SK-N-SH treated with all-trans-retinoic acid at 6 μM for 48 hours (cell line): ENCODE results near the gene FBXO31.

ENCODE experiments used
- ATAC-seq: fragments of 200-7000 bp; cut with Tn5 transposase; 3 replicates; pipeline ENCODE4 v1.9.1; 2020; ENCODE audit warnings: mild to moderate bottlenecking, moderate library complexity
- ARNTL ChIP-seq: fragments of 450-650 bp; formaldehyde crosslinking; IDR thresholded peaks from 2 replicates; pipeline ENCODE4 v1.5.0; 2020; ENCODE audit warnings: low read depth, mild to moderate bottlenecking, moderate library complexity, borderline replicate concordance
- BACH2 ChIP-seq: fragments of 250-450 bp; sonication (Bioruptor Pico); IDR thresholded peaks from 2 replicates; pipeline ENCODE4 v1.9.0; 2021; ENCODE audit warnings: mild to moderate bottlenecking, borderline replicate concordance
- CSDC2 ChIP-seq: fragments of 250-450 bp; sonication (Bioruptor Pico); IDR thresholded peaks from 2 replicates; pipeline ENCODE4 v1.5.0; 2020; ENCODE audit warnings: mild to moderate bottlenecking, moderate library complexity
- ESRRG ChIP-seq: fragments of 250-450 bp; sonication (Bioruptor Pico); IDR thresholded peaks from 2 replicates; pipeline ENCODE4 v1.6.1; 2021; ENCODE audit warnings: mild to moderate bottlenecking
- GLIS3 ChIP-seq: fragments of 250-450 bp; sonication (Bioruptor Pico); IDR thresholded peaks from 2 replicates; pipeline ENCODE4 v1.5.0; 2020; ENCODE audit warnings: mild to moderate bottlenecking, moderate library complexity
- ISL1 ChIP-seq: fragments of 250-450 bp; sonication (Bioruptor Pico); IDR thresholded peaks from 2 replicates; pipeline ENCODE4 v2.1.2; 2022; ENCODE audit warnings: mild to moderate bottlenecking, moderate library complexity
- OSR1 ChIP-seq: fragments of 250-450 bp; sonication (Bioruptor Pico); IDR thresholded peaks from 2 replicates; pipeline ENCODE4 v1.8.0; 2022; ENCODE audit warnings: moderate library complexity, mild to moderate bottlenecking, inconsistent platforms
- PPARA ChIP-seq: fragments of 250-450 bp; sonication (Bioruptor Pico); IDR thresholded peaks from 2 replicates; pipeline ENCODE4 v1.5.0; 2020; ENCODE audit warnings: mild to moderate bottlenecking, borderline replicate concordance
- RARB ChIP-seq: fragments of 250-450 bp; sonication (Bioruptor Pico); IDR thresholded peaks from 2 replicates; pipeline ENCODE4 v1.8.0; 2021; ENCODE audit warnings: mild to moderate bottlenecking, moderate library complexity
- SNAI2 ChIP-seq: fragments of 250-450 bp; sonication (Bioruptor Pico); IDR thresholded peaks from 2 replicates; pipeline ENCODE4 v1.5.0; 2020; ENCODE audit warnings: mild to moderate bottlenecking, moderate library complexity
- TOX ChIP-seq: fragments of 250-450 bp; sonication (Bioruptor Pico); IDR thresholded peaks from 2 replicates; pipeline ENCODE4 v1.8.0; 2021; ENCODE audit warnings: mild to moderate bottlenecking, moderate library complexity, borderline replicate concordance
- ZC3H10 ChIP-seq: fragments of 250-450 bp; sonication (Bioruptor Pico); IDR thresholded peaks from 2 replicates; pipeline ENCODE4 v1.5.1; 2021; ENCODE audit warnings: mild to moderate bottlenecking, moderate library complexity
- ZFP3 ChIP-seq: fragments of 250-450 bp; sonication (Bioruptor Pico); IDR thresholded peaks from 2 replicates; pipeline ENCODE4 v1.5.0; 2020; ENCODE audit warnings: mild to moderate bottlenecking, moderate library complexity
- ZFP30 ChIP-seq: fragments of 450-650 bp; formaldehyde crosslinking; IDR thresholded peaks from 2 replicates; pipeline ENCODE4 v1.5.0; 2022; ENCODE audit warnings: mild to moderate bottlenecking, moderate library complexity
- ZNF565 ChIP-seq: fragments of 450-650 bp; formaldehyde crosslinking; conservative IDR thresholded peaks from 2 replicates; pipeline ENCODE4 v1.5.0; 2020; ENCODE audit warnings: low read depth, mild to moderate bottlenecking, moderate library complexity
- ZNF70 ChIP-seq: fragments of 450-650 bp; formaldehyde crosslinking; IDR thresholded peaks from 2 replicates; pipeline ENCODE4 v1.5.0; 2020; ENCODE audit warnings: mild to moderate bottlenecking, moderate library complexity
- TF ChIP-seq, protein P1 (sequence below): fragments of 250-450 bp; sonication (Bioruptor Pico); IDR thresholded peaks from 2 replicates; pipeline ENCODE4 v1.5.1; 2020; ENCODE audit warnings: low read depth, mild to moderate bottlenecking, moderate library complexity
- TF ChIP-seq, protein P2 (sequence below): fragments of 250-450 bp; sonication (Bioruptor Pico); IDR thresholded peaks from 2 replicates; pipeline ENCODE4 v1.5.0; 2020; ENCODE audit warnings: mild to moderate bottlenecking, moderate library complexity
- TF ChIP-seq, protein P3 (sequence below): fragments of 250-450 bp; sonication (Bioruptor Pico); IDR thresholded peaks from 2 replicates; pipeline ENCODE4 v1.5.1; 2021; ENCODE audit warnings: mild to moderate bottlenecking, moderate library complexity
- TF ChIP-seq, protein P4 (sequence below): fragments of 250-450 bp; sonication (Bioruptor Pico); IDR thresholded peaks from 2 replicates; pipeline ENCODE4 v1.8.0; 2020; ENCODE audit warnings: mild to moderate bottlenecking, moderate library complexity, borderline replicate concordance

FBXO31 gene

GRCh38 chr16:87374313-87374712 is 9.3 kb downstream of the FBXO31 start:
- ATAC-seq = no peak
- TF ChIP-seq, protein P1, sequence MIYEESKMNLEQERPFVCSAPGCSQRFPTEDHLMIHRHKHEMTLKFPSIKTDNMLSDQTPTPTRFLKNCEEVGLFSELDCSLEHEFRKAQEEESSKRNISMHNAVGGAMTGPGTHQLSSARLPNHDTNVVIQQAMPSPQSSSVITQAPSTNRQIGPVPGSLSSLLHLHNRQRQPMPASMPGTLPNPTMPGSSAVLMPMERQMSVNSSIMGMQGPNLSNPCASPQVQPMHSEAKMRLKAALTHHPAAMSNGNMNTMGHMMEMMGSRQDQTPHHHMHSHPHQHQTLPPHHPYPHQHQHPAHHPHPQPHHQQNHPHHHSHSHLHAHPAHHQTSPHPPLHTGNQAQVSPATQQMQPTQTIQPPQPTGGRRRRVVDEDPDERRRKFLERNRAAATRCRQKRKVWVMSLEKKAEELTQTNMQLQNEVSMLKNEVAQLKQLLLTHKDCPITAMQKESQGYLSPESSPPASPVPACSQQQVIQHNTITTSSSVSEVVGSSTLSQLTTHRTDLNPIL (CRISPR knock-in tag) = no peak
- TF ChIP-seq GLIS3 (CRISPR knock-in tag) (no peak), ZNF565 (CRISPR knock-in tag) (no peak), ISL1 (no peak), ZC3H10 (CRISPR knock-in tag) (no peak), ZFP30 (CRISPR knock-in tag) (no peak), ARNTL (CRISPR knock-in tag) (no peak), PPARA (CRISPR knock-in tag) (no peak), ESRRG (no peak), ZNF70 (CRISPR knock-in tag) (no peak), SNAI2 (no peak), CSDC2 (CRISPR knock-in tag) (no peak), TOX (no peak)
- TF ChIP-seq, protein P2, sequence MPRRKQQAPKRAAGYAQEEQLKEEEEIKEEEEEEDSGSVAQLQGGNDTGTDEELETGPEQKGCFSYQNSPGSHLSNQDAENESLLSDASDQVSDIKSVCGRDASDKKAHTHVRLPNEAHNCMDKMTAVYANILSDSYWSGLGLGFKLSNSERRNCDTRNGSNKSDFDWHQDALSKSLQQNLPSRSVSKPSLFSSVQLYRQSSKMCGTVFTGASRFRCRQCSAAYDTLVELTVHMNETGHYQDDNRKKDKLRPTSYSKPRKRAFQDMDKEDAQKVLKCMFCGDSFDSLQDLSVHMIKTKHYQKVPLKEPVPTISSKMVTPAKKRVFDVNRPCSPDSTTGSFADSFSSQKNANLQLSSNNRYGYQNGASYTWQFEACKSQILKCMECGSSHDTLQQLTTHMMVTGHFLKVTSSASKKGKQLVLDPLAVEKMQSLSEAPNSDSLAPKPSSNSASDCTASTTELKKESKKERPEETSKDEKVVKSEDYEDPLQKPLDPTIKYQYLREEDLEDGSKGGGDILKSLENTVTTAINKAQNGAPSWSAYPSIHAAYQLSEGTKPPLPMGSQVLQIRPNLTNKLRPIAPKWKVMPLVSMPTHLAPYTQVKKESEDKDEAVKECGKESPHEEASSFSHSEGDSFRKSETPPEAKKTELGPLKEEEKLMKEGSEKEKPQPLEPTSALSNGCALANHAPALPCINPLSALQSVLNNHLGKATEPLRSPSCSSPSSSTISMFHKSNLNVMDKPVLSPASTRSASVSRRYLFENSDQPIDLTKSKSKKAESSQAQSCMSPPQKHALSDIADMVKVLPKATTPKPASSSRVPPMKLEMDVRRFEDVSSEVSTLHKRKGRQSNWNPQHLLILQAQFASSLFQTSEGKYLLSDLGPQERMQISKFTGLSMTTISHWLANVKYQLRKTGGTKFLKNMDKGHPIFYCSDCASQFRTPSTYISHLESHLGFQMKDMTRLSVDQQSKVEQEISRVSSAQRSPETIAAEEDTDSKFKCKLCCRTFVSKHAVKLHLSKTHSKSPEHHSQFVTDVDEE = no peak
- TF ChIP-seq, protein P3, sequence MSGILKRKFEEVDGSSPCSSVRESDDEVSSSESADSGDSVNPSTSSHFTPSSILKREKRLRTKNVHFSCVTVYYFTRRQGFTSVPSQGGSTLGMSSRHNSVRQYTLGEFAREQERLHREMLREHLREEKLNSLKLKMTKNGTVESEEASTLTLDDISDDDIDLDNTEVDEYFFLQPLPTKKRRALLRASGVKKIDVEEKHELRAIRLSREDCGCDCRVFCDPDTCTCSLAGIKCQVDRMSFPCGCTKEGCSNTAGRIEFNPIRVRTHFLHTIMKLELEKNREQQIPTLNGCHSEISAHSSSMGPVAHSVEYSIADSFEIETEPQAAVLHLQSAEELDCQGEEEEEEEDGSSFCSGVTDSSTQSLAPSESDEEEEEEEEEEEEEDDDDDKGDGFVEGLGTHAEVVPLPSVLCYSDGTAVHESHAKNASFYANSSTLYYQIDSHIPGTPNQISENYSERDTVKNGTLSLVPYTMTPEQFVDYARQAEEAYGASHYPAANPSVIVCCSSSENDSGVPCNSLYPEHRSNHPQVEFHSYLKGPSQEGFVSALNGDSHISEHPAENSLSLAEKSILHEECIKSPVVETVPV (CRISPR knock-in tag) = no peak
- TF ChIP-seq, protein P4, sequence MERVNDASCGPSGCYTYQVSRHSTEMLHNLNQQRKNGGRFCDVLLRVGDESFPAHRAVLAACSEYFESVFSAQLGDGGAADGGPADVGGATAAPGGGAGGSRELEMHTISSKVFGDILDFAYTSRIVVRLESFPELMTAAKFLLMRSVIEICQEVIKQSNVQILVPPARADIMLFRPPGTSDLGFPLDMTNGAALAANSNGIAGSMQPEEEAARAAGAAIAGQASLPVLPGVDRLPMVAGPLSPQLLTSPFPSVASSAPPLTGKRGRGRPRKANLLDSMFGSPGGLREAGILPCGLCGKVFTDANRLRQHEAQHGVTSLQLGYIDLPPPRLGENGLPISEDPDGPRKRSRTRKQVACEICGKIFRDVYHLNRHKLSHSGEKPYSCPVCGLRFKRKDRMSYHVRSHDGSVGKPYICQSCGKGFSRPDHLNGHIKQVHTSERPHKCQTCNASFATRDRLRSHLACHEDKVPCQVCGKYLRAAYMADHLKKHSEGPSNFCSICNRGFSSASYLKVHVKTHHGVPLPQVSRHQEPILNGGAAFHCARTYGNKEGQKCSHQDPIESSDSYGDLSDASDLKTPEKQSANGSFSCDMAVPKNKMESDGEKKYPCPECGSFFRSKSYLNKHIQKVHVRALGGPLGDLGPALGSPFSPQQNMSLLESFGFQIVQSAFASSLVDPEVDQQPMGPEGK (CRISPR knock-in tag) = no peak

- no peak for TF ChIP-seq BACH2 (CRISPR knock-in tag)
- no peak for TF ChIP-seq ARNTL (CRISPR knock-in tag)
- TF ChIP-seq ZNF70 (CRISPR knock-in tag) = no peak
- TF ChIP-seq, protein P3 (CRISPR knock-in tag) = no peak
- TF ChIP-seq, protein P4 (CRISPR knock-in tag) = no peak
- TF ChIP-seq OSR1 (CRISPR knock-in tag) = no peak
- no peak for TF ChIP-seq RARB (CRISPR knock-in tag)
- TF ChIP-seq TOX = no peak
- no peak for TF ChIP-seq ZC3H10 (CRISPR knock-in tag)
- TF ChIP-seq GLIS3 (CRISPR knock-in tag) = no peak
- no peak for TF ChIP-seq ZFP3 (CRISPR knock-in tag)
- no peak for TF ChIP-seq ISL1
- no peak for TF ChIP-seq CSDC2 (CRISPR knock-in tag)
- no peak for TF ChIP-seq ESRRG
- ATAC-seq = no peak
These were observed 11.3 kb downstream of the FBXO31 start for GRCh38 chr16:87372305-87372704.
